A549 (cell line): Measurements from ENCODE around the gene BEX3. TPM values are rescaled to one million over a fixed set of nuclear protein-coding genes. Genes with fewer than 3 reads are reported as not detected.
"Not testable (repeated sequence)": the region's sequence is repeated elsewhere in the genome, so short reads cannot be mapped to it uniquely, and the experiment has no call there.

Source experiments
- ATAC-seq, 2 experiments: fragments of 200-7000 bp in 1 of 2; fragments of >200 bp in 1 of 2; cut with Nextera tagmentation in 1 of 2; cut with Tn5 transposase in 1 of 2; 3 replicates each; pipeline versions ENCODE4 v1.8.0 to v1.9.1; 2018 to 2020; ENCODE audit warnings: mild to moderate bottlenecking in 1 of 2, moderate library complexity in 1 of 2
- CTCF ChIA-PET: fragments of 300-600 bp; sonication (Branson Sonifier 250); formaldehyde crosslinking; extraction: SDS; loops from one replicate; lab custom pipeline; 2021; ENCODE audit warnings: antibody characterized with exemption, inconsistent platforms; lab: Yijun Ruan, JAX
- POLR2A ChIA-PET: fragments of 350-600 bp; formaldehyde crosslinking; extraction: SDS; loops from one replicate; lab custom pipeline; 2021; ENCODE audit warnings: antibody characterized with exemption, inconsistent platforms; lab: Yijun Ruan, JAX
- DNase-seq, 2 experiments: peaks; one replicate each; pipeline versions ENCODE4 v3.0.0 to v3.0.0-alpha.2; 2011 to 2016; ENCODE audit warnings: low read depth in 1 of 2, low spot score in 1 of 2
- FAIRE-seq: peaks from 2 replicates; lab custom pipeline; 2011; peaks lifted over from hg19 to GRCh38; lab: Jason Lieb, UNC
- H3K27ac ChIP-seq, 2 experiments: fragments of >200 bp; sonication (Bioruptor Twin); formaldehyde crosslinking; 3 replicates each; pipeline ENCODE4 v1.5.1; 2016 to 2017
- H3K4me1 ChIP-seq: fragments of >200 bp; sonication (Bioruptor Twin); formaldehyde crosslinking; 3 replicates; pipeline ENCODE4 v1.6.1; 2016
- H3K4me2 ChIP-seq: fragments of >200 bp; sonication (Bioruptor Twin); formaldehyde crosslinking; 3 replicates; pipeline ENCODE4 v1.6.1; 2016
- H3K4me3 ChIP-seq: fragments of >200 bp; sonication (Bioruptor Twin); formaldehyde crosslinking; 3 replicates; pipeline ENCODE4 v1.5.1; 2016
- H3K9me3 ChIP-seq: fragments of >200 bp; sonication (Bioruptor Twin); formaldehyde crosslinking; 3 replicates; pipeline ENCODE4 v1.6.1; 2016
- BCL3 ChIP-seq: fragments of >200 bp; sonication (Bioruptor Twin); formaldehyde crosslinking; IDR thresholded peaks from 3 replicates; pipeline ENCODE4 v1.6.1; 2016
- CHD2 ChIP-seq: fragments of 150-350 bp; IDR thresholded peaks from 2 replicates; pipeline ENCODE4 v1.6.1; 2014; ENCODE audit warnings: low read length; ENCODE audit not compliant: partially characterized antibody
- E2F6 ChIP-seq: IDR thresholded peaks from 2 replicates; pipeline ENCODE4 v1.6.1; 2012; ENCODE audit warnings: low read depth, borderline replicate concordance
- EHF ChIP-seq: fragments of 250-450 bp; sonication (Bioruptor Pico); IDR thresholded peaks from 2 replicates; pipeline ENCODE4 v1.5.0; 2020; ENCODE audit warnings: mild to moderate bottlenecking
- ESRRA ChIP-seq: fragments of 150-350 bp; IDR thresholded peaks from 2 replicates; pipeline ENCODE4 v1.6.1; 2014; ENCODE audit warnings: mild to moderate bottlenecking, low read length, borderline replicate concordance
- FOSL2 ChIP-seq, 2 experiments: fragments of 450-650 bp in 1 of 2; fragments of >200 bp in 1 of 2; sonication (Bioruptor Twin) in 1 of 2; formaldehyde crosslinking; IDR thresholded peaks; 2 replicates each; pipeline versions ENCODE4 v1.5.0 to v1.6.1; 2016 to 2020; ENCODE audit warnings: mild to moderate bottlenecking in 1 of 2, moderate library complexity in 1 of 2
- HDAC2 ChIP-seq: fragments of 200-600 bp; sonication (generic); IDR thresholded peaks from 2 replicates; pipeline ENCODE4 v1.6.1; 2016
- HMGXB4 ChIP-seq: fragments of 250-450 bp; sonication (Bioruptor Pico); IDR thresholded peaks from 2 replicates; pipeline ENCODE4 v1.5.0; 2021; ENCODE audit warnings: mild to moderate bottlenecking, moderate library complexity, borderline replicate concordance
- HOXA7 ChIP-seq: fragments of 250-450 bp; sonication (Bioruptor Pico); IDR thresholded peaks from 2 replicates; pipeline ENCODE4 v1.5.0; 2020; ENCODE audit warnings: mild to moderate bottlenecking, moderate library complexity
- JUN ChIP-seq, 2 experiments: fragments of >200 bp; sonication (Bioruptor Twin); formaldehyde crosslinking; IDR thresholded peaks; 2 replicates in 1 of 2; 3 replicates in 1 of 2; pipeline ENCODE4 v1.6.1; 2016 to 2017
- NPAS2 ChIP-seq: fragments of 250-450 bp; sonication (Bioruptor Pico); IDR thresholded peaks from 2 replicates; pipeline ENCODE4 v1.8.0; 2022; ENCODE audit warnings: mild to moderate bottlenecking, moderate library complexity, borderline replicate concordance
- NR3C1 ChIP-seq: fragments of >200 bp; sonication (Bioruptor Twin); formaldehyde crosslinking; IDR thresholded peaks from 3 replicates; pipeline ENCODE4 v1.6.1; 2017
- PHF8 ChIP-seq: fragments of 200-600 bp; sonication (generic); IDR thresholded peaks from 2 replicates; pipeline ENCODE4 v1.6.1; 2016; ENCODE audit warnings: low read depth, mild to moderate bottlenecking, antibody characterized with exemption, moderate library complexity, borderline replicate concordance
- RAD21 ChIP-seq, 2 experiments: fragments of >200 bp in 1 of 2; sonication (Bioruptor Twin) in 1 of 2; formaldehyde crosslinking in 1 of 2; IDR thresholded peaks in 1 of 2; conservative IDR thresholded peaks in 1 of 2; 2 replicates in 1 of 2; 3 replicates in 1 of 2; pipeline ENCODE4 v1.6.1; 2012 to 2018; ENCODE audit warnings: inconsistent platforms in 1 of 2
- REST ChIP-seq: fragments of 200-600 bp; sonication (generic); IDR thresholded peaks from 2 replicates; pipeline ENCODE4 v1.6.1; 2016; ENCODE audit warnings: antibody characterized with exemption, mild to moderate bottlenecking, moderate library complexity
- SMC3 ChIP-seq: fragments of >200 bp; sonication (Bioruptor Twin); formaldehyde crosslinking; IDR thresholded peaks from 3 replicates; pipeline ENCODE4 v1.6.1; 2018; ENCODE audit warnings: inconsistent platforms
- SREBF2 ChIP-seq: fragments of 450-650 bp; IDR thresholded peaks from 2 replicates; pipeline ENCODE4 v1.6.1; 2014; ENCODE audit warnings: mild to moderate bottlenecking, moderate library complexity
- USF2 ChIP-seq: fragments of 450-650 bp; IDR thresholded peaks from 2 replicates; pipeline ENCODE4 v1.6.1; 2014; ENCODE audit warnings: antibody characterized with exemption
- ZC3H11A ChIP-seq: fragments of 450-650 bp; IDR thresholded peaks from 2 replicates; pipeline ENCODE4 v1.6.1; 2014; ENCODE audit warnings: antibody characterized with exemption, mild to moderate bottlenecking
- WGBS: methylation state at CpG from one replicate; pipeline ENCODE4 v1.1.6; 2017; ENCODE audit errors: missing lambda C conversion rate; 5-methylcytosine and 5-hydroxymethylcytosine counted together
- polyA plus RNA-seq, 4 experiments: library from polyadenylated mRNA; depleted of rRNA in 3 of 4; stranded (reverse); fragments of >200 nt; fragmentation: RNase III in 1 of 4; extraction: RNeasy Plus Mini Kit Qiagen cat#74134 plus additional on column Dnase treatment in 1 of 4; gene quantifications; 2 replicates in 3 of 4; 3 replicates in 1 of 4; pipeline ENCODE4 v1.2.3, GENCODE V29; 2011 to 2017

Gene BEX3
- polyA plus RNA-seq, 2 of the 4 experiments (the other 2 are of a cell fraction): 382 to 404 TPM

- POLR2A ChIA-PET: no interaction called here
- CTCF ChIA-PET: no interaction called here
- Histone ChIP-seq H3K27ac (no peak overlapping the region), H3K4me2 (no peak overlapping the region), H3K9me3 (no peaks in the 10 kb centered on the region), H3K4me1 (peaks cover 5% of the 10 kb centered on the region; the same call in 1 of the 3 replicates), H3K4me3 (no peak overlapping the region)
- ATAC-seq (no peak), FAIRE-seq (no peak), DNase-seq (no peak)
- 98% methylated on average over 2 of the region's 2 CpGs for WGBS
- TF ChIP-seq SREBF2: no peak
- TF ChIP-seq RAD21 (conservative IDR thresholded peaks at IDR 0.05 in 1 of 2, IDR thresholded peaks at IDR 0.05 in 1 of 2): no peak
- TF ChIP-seq FOSL2 (IDR thresholded peaks at IDR 0.05): no peak
- no peak for TF ChIP-seq FOSL2 (CRISPR knock-in tag; IDR thresholded peaks at IDR 0.05)
- no peak for TF ChIP-seq REST
- TF ChIP-seq HDAC2: no peak
- no peak for TF ChIP-seq SMC3
- no peak for TF ChIP-seq PHF8
- TF ChIP-seq EHF: no peak
- TF ChIP-seq NR3C1: no peak
- TF ChIP-seq ESRRA: no peak
- TF ChIP-seq ZC3H11A: no peak
- TF ChIP-seq E2F6: no peak
- TF ChIP-seq JUN (IDR thresholded peaks at IDR 0.05): no peak
- no peak for TF ChIP-seq HOXA7 (CRISPR knock-in tag)
- TF ChIP-seq USF2: no peak
- TF ChIP-seq CHD2: no peak
- no peak for TF ChIP-seq BCL3
- no peak for TF ChIP-seq NPAS2 (CRISPR knock-in tag)
- no peak for TF ChIP-seq HMGXB4 (CRISPR knock-in tag)
Observed at GRCh38 chrX:103407776-103408175, 31.4 kb downstream of the BEX3 start.

GRCh38 chrX:103411721-103412120, 35.4 kb downstream of the BEX3 start:
- POLR2A ChIA-PET, H3K4me3 ChIP-seq, DNase-seq, FAIRE-seq, H3K27ac ChIP-seq, CTCF ChIA-PET, ATAC-seq, H3K4me1 ChIP-seq, H3K4me2 ChIP-seq, H3K9me3 ChIP-seq: not testable (repeated sequence)
- WGBS: 55% methylated on average over 2 of the region's 2 CpGs
